CD4-positive, alpha-beta T cell treated with Interleukin-6 at 100 ng/mL for 8 hours (primary cell): ENCODE measurements around the gene ESD.

Experiments
- DNase-seq: peaks from one replicate; pipeline ENCODE4 v3.0.0-alpha.2; 2020; ENCODE audit warnings: mixed read lengths, low spot score

ESD gene

GRCh38 chr13:46745062-46745461, 51.9 kb downstream of the ESD start:
- DNase-seq, result no peak

- no peak for DNase-seq
Observed at GRCh38 chr13:46743191-46743590, 53.8 kb downstream of the ESD start.

- DNase-seq, result no peak
Observed at GRCh38 chr13:46739447-46740098, 57.4 kb downstream of the ESD start.

GRCh38 chr13:46738766-46739165, 58.2 kb downstream of the ESD start:
- DNase-seq, result no peak

GRCh38 chr13:46738055-46738454, 58.9 kb downstream of the ESD start:
- DNase-seq, result no peak

- DNase-seq, result no peak
Observed at GRCh38 chr13:46736541-46737310, 60.2 kb downstream of the ESD start.

- DNase-seq, result no peak
Observed at GRCh38 chr13:46735425-46735824, 61.5 kb downstream of the ESD start.

- DNase-seq, result no peak
Observed at GRCh38 chr13:46731535-46731934, 65.4 kb downstream of the ESD start.

GRCh38 chr13:46728777-46729176, 68.2 kb downstream of the ESD start:
- peak; percentile 9 for DNase-seq

- no peak for DNase-seq
Observed at GRCh38 chr13:46726347-46726746, 70.6 kb downstream of the ESD start.
